ENCODE results near the gene CCDC177.

CCDC177 gene

GRCh38 chr14:69551511-69551910 lies 23.2 kb downstream of the CCDC177 start:
- ChIA-PET POLR2A (no interaction called here), CTCF (interaction anchor here (1.0 to 1.3 kb wide), 2 partner anchors 11 to 22 kb away, joined by 3 to 4 read pairs; no protein-coding TSS in a partner anchor)
- DNase-seq (ENCODE audit: extremely low spot score) = no peak
- no peak for TF ChIP-seq CTCF (IDR thresholded peaks at IDR 0.05; ENCODE audit: control extremely low read depth, extremely low read depth, low read depth, missing control alignments)

- no peak for DNase-seq (ENCODE audit: extremely low spot score)
- ChIA-PET POLR2A (no interaction called here), CTCF (interaction anchor here (0.8 to 2.9 kb wide), 10 partner anchors 9 to 179 kb away, joined by 3 to 13 read pairs (median 6); no protein-coding TSS in a partner anchor)
- no peak for TF ChIP-seq CTCF (IDR thresholded peaks at IDR 0.05; ENCODE audit: control extremely low read depth, extremely low read depth, low read depth, missing control alignments)
These were observed 26.1 kb downstream of the CCDC177 start for GRCh38 chr14:69548566-69548965.

- ChIA-PET CTCF (interaction anchor here (0.8 to 2.9 kb wide), 10 partner anchors 9 to 179 kb away, joined by 3 to 13 read pairs (median 6); no protein-coding TSS in a partner anchor), POLR2A (no interaction called here)
- DNase-seq (ENCODE audit: extremely low spot score) = peak; percentile 50
- peak; percentile 39 for TF ChIP-seq CTCF (IDR thresholded peaks at IDR 0.05; ENCODE audit: control extremely low read depth, extremely low read depth, low read depth, missing control alignments)
These were observed 26.8 kb downstream of the CCDC177 start for GRCh38 chr14:69547701-69548348.

GRCh38 chr14:69543341-69544115 lies 31.1 kb downstream of the CCDC177 start:
- TF ChIP-seq CTCF (IDR thresholded peaks at IDR 0.05; ENCODE audit: control extremely low read depth, extremely low read depth, low read depth, missing control alignments) = no peak
- ChIA-PET POLR2A (no interaction called here), CTCF (interaction anchor here (1.4 kb wide), 1 partner anchor 15 kb away, joined by 5 read pairs; no protein-coding TSS in a partner anchor)
- no peak for DNase-seq (ENCODE audit: extremely low spot score)

GRCh38 chr14:69542311-69542710 lies 32.4 kb downstream of the CCDC177 start:
- ChIA-PET CTCF (interaction anchor here (1.4 kb wide), 1 partner anchor 13 kb away, joined by 5 read pairs; no protein-coding TSS in a partner anchor), POLR2A (interaction anchor here (0.6 kb wide), 1 partner anchor 49 kb away, joined by 8 read pairs; no protein-coding TSS in a partner anchor)
- no peak for TF ChIP-seq CTCF (IDR thresholded peaks at IDR 0.05; ENCODE audit: control extremely low read depth, extremely low read depth, low read depth, missing control alignments)
- no peak for DNase-seq (ENCODE audit: extremely low spot score)

- no peak for DNase-seq (ENCODE audit: extremely low spot score)
- POLR2A ChIA-PET = no interaction called here
- CTCF ChIA-PET = interaction anchor here (0.8 to 1.1 kb wide), 2 partner anchors 11 to 44 kb away, joined by 3 to 4 read pairs; no protein-coding TSS in a partner anchor
- no peak for TF ChIP-seq CTCF (IDR thresholded peaks at IDR 0.05; ENCODE audit: control extremely low read depth, extremely low read depth, low read depth, missing control alignments)
These were observed 33.9 kb downstream of the CCDC177 start for GRCh38 chr14:69540654-69541335.

Data from GM10248 (cell line).